Activated CD4-positive, alpha-beta T cell treated with anti-CD3 and anti-CD28 coated beads for 24 hours (primary cell): ENCODE results near the gene C3orf22.
A peak's percentile ranks its signal among the peaks of the same experiment; 100 is the strongest.

Experiments used
- DNase-seq, 2 donors: peaks; one replicate each; pipeline ENCODE4 v3.0.0-alpha.2; 2020; ENCODE audit warnings: low read depth in 2 of 2

The C3orf22 gene

GRCh38 chr3:126527455-126528211 is 31.1 kb downstream of the C3orf22 start:
- no peak for DNase-seq

- DNase-seq = no peak
These were observed 31.7 kb downstream of the C3orf22 start for GRCh38 chr3:126527006-126527405.

GRCh38 chr3:126526668-126527005 is 32.1 kb downstream of the C3orf22 start:
- no peak for DNase-seq

- DNase-seq = no peak
These were observed 32.7 kb downstream of the C3orf22 start for GRCh38 chr3:126525853-126526667.

GRCh38 chr3:126525091-126525852 is 33.5 kb downstream of the C3orf22 start:
- DNase-seq = no peak

GRCh38 chr3:126524429-126524988 is 34.2 kb downstream of the C3orf22 start:
- DNase-seq = no peak

- DNase-seq = no peak
These were observed 34.8 kb downstream of the C3orf22 start, which contains the start of gene CHST13 for GRCh38 chr3:126523745-126524428. CHST13 (plus strand) TSS chr3:126524155; CDS start chr3:126524333, 178 bp downstream.

- peak; percentile 18 to 21 for DNase-seq
These were observed 36.4 kb downstream of the C3orf22 start for GRCh38 chr3:126522363-126522788.

- DNase-seq = no peak
These were observed 37.4 kb downstream of the C3orf22 start for GRCh38 chr3:126521122-126521891.

- DNase-seq = no peak
These were observed 39.0 kb downstream of the C3orf22 start for GRCh38 chr3:126519506-126520455.

GRCh38 chr3:126518779-126519177 is 40.0 kb downstream of the C3orf22 start:
- no peak for DNase-seq

- DNase-seq = no peak
These were observed 40.5 kb downstream of the C3orf22 start for GRCh38 chr3:126517986-126518778.

- DNase-seq = no peak
These were observed 41.3 kb downstream of the C3orf22 start, which contains the start of gene UROC1 for GRCh38 chr3:126517291-126517951. UROC1 (minus strand) TSS chr3:126517773; CDS start chr3:126517719, 54 bp downstream.

- DNase-seq = no peak
These were observed 41.8 kb downstream of the C3orf22 start for GRCh38 chr3:126516936-126517290.

GRCh38 chr3:126516152-126516935 is 42.4 kb downstream of the C3orf22 start:
- no peak for DNase-seq

- DNase-seq = no peak
These were observed 43.5 kb downstream of the C3orf22 start for GRCh38 chr3:126515066-126515706.

- DNase-seq = no peak
These were observed 44.6 kb downstream of the C3orf22 start for GRCh38 chr3:126514161-126514560.
